Breast epithelium (tissue), 3 donors: ENCODE results near the gene CDC45.

Experiments used
- CTCF ChIP-seq, 3 donors: fragments of 450-650 bp; IDR thresholded peaks; one replicate each; pipeline ENCODE4 v1.5.1; 2016 to 2017; ENCODE audit warnings: antibody characterized with exemption in 3 of 3, mild to moderate bottlenecking in 3 of 3, moderate library complexity in 3 of 3
- POLR2A ChIP-seq: fragments of 450-650 bp; IDR thresholded peaks from one replicate; pipeline ENCODE4 v1.6.1; 2016; ENCODE audit warnings: antibody characterized with exemption, mild to moderate bottlenecking, moderate library complexity
- POLR2AphosphoS5 ChIP-seq, 3 donors: sonication (generic); formaldehyde crosslinking; IDR thresholded peaks; one replicate each; pipeline ENCODE4 v1.6.1; 2017; ENCODE audit warnings: antibody characterized with exemption in 3 of 3

GRCh38 chr22:19501897-19502447 is 22.3 kb downstream of the CDC45 start:
- TF ChIP-seq CTCF (IDR thresholded peaks at IDR 0.05), result no peak
- TF ChIP-seq POLR2A, result no peak
- TF ChIP-seq POLR2AphosphoS5 (IDR thresholded peaks at IDR 0.05), result no peak
